HG03066 (cell line): ENCODE measurements around the gene SCGB3A1.

Source experiments
- ATAC-seq: cut with Tn5 transposase; IDR thresholded peaks from one replicate; pipeline ENCODE4 v1.9.1; 2021; ENCODE audit warnings: low read depth; ENCODE audit not compliant: unreplicated experiment

SCGB3A1 gene

DNA sequence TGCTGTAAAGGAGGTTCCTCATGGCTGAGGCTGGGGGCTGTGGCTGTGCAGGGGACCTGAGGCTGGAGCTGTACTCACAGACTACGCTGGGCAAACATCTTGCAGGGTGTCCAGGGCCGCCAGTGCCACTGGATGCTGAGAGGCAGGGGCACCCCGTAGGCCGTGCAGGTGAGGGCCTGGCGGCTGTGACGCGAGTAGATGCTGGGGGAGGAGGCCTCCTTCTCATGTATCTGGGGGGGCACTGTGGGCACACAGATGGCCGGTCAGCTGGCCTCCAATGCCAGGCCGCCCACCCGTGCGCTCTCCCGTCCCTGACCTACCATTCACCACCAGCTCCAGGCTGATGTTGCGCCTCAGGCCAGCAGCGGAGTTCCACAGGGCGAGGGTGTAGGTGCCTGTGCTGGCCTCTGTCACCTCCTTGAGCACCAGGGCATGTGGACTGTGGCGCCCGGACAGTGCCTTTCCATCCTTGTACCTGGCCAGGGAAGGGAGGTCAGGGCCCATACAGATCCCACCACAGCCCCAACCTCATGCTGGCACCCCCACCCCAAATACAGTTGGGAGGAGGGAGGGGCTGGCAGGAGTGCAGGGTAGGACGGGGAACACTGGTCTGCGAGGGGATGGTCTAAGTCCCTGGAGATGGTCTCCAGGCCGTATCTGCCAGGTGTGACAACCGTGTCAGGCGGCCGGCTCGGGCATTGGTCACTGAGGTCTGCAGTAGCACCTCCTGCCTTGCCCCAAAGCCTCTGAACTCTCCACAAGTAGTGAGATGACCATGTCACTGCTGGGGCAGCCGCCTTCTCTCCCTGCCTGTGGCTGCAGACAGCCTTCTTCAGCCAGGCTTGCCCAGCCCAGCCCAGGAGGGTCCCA, 34.7 kb upstream of the SCGB3A1 start:
- ATAC-seq = no peak

- ATAC-seq = no peak
Observed at GRCh38 chr5:180625125-180625790, 34.0 kb upstream of the SCGB3A1 start.

DNA sequence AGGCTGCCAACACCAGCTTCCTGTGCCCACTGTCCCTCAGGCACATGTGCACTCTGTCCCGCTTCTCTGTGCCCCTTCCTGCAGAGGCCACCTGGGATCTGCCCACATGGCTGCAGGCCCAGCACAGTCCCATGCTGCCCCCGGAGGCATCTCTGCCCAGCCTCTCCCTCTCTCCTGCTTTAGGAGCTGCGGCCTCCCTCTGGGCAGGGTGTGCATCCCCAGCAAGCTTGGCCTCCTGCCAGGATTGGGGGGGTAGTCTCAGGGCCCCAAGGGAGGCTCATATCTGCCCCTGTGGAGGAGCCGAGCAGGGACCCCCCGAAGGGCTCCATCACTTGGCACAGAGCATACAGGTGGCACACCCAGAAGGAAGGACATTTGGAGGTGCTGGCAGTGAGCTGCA, 33.3 kb upstream of the SCGB3A1 start:
- no peak for ATAC-seq

DNA sequence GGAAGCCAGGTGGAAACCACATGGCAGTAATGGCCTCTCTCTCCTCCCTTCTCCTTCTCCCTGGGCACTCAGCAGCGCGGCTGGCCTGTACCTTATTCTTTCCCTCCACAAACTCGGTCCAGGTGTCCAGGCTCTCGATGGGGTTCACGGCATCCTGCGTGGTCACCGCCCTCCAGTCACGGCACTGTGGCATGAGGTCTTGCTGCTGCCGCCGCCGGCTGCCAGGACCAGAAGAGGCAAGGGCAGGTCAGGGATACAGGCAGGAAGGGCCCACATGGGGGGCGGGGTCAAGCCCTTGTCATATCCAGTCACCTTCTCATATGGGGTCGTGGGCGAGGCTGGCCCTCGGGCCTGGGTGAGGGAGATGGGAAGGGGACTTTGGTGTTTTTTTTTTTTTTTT, 32.5 kb upstream of the SCGB3A1 start:
- no peak for ATAC-seq

- no peak for ATAC-seq
Observed at GRCh38 chr5:180623411-180623834, 32.1 kb upstream of the SCGB3A1 start.

GRCh38 chr5:180622910-180623309, 31.6 kb upstream of the SCGB3A1 start:
- ATAC-seq = no peak

GRCh38 chr5:180621311-180621710, 30.0 kb upstream of the SCGB3A1 start:
- no peak for ATAC-seq

- no peak for ATAC-seq
Observed at GRCh38 chr5:180620014-180620413, 28.7 kb upstream of the SCGB3A1 start.

GRCh38 chr5:180619563-180619915, 28.2 kb upstream of the SCGB3A1 start:
- ATAC-seq = no peak

DNA sequence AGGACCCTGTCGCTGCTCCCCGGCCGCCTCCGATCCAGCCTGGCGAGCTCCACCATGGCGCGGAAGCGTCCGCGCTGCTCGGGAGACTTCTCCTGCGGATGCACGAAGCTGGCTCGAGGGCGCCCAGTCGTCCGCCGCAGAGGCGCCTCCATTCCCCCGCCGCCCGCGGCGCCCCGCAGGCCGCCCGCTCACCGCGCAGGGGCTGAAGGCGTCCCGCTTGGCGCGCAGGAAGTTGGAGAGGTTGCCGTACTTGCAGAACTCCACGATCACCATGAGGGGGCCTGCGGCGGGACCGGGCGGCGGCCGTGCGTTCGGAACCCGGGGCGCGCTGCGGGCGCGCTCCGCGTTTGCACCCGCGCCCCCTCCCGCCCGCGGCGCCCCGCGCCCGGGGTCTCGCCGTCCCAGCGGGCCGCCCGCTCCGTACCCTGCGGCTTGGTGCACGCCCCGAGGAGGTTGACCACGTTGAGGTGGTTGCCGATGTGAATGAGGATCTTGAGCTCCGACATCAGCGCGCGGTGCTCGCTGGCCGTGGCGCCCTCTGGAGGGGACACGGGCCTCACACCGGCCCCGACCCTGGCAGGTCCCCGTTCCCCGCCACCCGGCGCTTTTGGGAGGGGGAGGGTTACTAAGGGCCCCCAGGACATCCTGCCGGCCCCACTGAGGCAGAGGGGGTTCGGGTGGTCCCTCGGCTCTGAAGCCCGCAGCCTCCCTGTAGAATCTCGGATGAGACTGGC, 27.7 kb upstream of the SCGB3A1 start:
- ATAC-seq = no peak

DNA sequence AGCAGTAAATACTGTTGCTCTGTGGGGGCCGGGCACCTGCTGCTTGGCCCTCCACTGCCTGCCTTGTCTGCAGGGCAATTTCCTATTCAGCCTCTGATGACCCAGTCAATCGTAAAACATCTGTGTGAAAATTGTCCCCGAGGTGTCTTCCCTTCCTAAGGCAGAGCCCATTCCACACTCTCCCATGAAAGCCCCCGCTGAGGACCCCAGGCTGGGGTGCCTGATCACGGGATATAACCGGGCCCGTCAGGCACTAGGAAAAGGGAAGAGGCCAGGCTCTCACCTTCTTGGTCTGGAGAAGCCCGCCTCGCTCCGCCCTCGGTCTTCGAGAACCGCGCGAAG, 27.2 kb upstream of the SCGB3A1 start:
- ATAC-seq = no peak

GRCh38 chr5:180613814-180614188, 22.5 kb upstream of the SCGB3A1 start:
- no peak for ATAC-seq

GRCh38 chr5:180613188-180613813, 22.0 kb upstream of the SCGB3A1 start:
- no peak for ATAC-seq

DNA sequence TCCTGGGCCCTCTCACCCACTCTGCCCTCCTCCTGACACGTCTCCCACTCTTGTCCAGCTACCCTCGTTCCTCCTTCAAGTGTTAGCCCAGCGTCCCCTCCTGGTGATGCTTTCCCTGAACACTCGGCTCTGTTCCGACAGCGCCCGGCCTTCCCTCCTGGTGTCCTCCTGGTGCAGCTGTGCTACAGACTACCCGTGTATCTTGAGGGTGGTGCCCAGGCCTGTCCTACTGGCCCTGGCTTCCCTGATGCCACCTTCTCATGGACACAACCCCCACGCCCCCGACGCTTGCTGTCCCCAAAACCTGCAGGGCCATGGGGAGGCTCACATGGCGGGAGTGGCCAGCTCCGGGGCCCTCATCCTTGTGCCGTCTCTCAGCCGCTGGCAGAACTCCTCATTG, 21.4 kb upstream of the SCGB3A1 start:
- ATAC-seq = no peak

DNA sequence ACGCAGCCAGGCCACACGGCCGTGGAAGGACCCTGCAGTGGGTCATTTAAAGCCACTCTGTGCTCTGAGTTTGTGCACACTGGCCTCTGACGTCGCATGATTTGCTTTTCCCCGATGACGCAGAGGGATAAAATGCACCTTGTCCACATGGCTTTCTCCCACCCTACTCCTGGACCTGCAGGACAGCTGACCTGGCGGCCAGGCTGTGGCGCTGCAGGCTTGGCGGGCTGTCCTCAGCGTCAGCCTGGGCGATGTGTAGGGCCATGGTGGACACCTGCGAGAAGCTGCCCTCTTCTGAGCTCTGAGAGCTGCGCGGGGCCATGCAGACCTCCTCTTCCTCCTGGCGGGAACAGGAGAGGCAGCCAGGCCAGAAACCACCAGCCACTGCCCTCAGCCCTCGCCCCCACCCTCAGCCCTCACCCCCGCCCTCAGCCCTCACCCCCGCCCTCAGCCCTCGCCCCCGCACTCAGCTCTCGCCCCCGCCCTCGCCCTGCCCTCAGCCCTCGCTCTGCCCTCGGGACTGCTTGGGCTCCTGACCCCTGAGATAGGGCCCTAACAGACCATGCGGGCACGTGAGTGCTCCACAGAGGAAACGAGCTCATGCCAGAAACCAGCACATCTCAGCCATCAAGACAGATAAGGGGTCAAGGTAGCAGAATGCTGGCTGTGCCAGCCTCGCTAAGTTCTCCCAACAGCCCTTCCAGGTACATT, 20.0 kb upstream of the SCGB3A1 start:
- ATAC-seq = no peak

DNA sequence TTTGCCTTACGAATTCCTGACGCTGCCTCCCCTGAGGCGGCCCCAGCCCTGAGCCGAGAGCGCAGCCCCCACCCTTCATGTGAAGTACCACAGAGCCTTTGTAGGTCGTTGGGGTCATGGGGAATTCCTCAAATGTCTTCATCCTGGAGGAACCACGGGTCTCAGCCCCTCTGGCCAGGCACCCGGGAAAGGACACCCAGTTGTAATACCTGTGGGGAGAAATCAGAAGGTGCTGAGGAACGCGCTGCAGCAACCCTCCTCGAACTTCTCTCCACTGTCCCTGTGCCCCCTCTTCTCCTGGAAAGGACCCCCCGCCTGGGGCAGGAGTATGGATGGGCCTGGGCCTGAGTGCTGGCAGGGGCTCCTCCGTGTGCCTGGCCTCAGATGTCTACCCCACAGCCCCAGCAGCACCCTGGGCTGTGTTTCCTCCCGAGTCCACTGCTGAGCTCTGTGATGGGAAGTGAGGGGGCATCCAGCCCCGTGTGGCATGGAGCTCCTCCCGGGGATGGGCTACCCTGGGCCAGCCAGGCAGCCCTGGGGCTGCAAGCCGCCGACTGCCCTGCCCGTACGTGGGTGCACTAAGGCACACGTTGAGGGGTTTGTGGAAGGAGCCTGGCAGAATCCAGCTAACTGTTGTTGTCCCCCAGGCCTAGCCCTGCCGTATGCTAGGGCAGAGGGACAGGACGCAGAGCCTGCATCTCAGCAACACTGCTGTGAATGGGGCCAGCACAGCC, 18.7 kb upstream of the SCGB3A1 start:
- ATAC-seq = no peak

DNA sequence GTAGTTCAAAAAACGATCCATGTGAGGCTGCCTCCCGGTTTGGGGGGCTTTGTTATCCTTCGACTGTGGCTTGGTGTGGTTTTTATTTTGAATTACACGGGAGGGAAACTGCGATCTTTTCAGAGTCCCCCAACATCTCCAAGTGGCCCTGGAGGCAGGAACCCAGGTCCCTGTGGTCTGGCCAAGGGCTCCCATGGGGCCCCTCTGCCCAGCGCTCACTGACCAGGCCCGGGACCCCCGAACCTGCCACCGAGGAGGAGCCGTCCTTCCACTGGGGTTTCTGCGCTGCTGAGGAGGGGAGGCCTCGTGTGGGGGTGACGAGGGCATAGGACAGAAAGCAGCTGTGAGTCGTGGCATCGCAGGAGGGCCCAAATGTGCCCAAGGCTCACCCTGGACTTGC, 18.1 kb upstream of the SCGB3A1 start:
- ATAC-seq = no peak

- no peak for ATAC-seq
Observed at GRCh38 chr5:180608572-180609310, 17.4 kb upstream of the SCGB3A1 start.

DNA sequence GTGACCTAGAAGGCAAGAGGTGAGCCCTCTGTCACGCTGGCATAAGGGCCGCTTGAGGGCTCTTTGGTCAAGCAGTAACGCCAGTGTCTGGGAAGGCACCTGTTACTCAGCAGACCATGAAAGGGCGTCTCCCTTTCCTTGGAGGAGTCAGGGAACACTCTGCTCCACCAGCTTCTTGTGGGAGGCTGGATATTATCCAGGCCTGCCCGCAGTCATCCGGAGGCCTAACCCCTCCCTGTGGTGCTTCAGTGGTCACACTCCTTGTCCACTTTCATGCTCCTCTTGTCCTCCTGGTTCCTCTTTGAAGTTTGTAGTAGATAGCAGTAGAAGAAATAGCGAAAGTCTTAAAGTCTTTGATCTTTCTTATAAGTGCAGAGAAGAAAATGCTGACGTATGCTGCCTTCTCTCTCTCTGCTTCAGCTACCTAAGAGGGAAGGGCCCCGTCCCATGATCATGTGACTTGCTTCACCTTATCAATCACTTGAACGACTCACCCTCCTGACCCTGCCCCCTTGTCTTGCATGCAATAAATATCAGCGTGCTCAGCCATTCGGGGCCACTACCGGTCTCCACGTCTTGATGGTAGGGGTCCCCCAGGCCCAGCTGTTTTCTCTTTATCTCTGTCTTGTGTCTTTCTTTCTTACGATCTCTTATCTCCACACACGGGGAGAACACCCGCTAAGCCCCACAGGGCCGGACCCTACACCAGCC, 16.7 kb upstream of the SCGB3A1 start:
- ATAC-seq = no peak
